ENCODE measurements around the gene NRXN3. TPM values are rescaled to one million over a fixed set of nuclear protein-coding genes. Genes with fewer than 3 reads are reported as not detected.

NRXN3 gene
- total RNA-seq, 1 donor, result 2.5 TPM

- Histone ChIP-seq H3K27ac (ENCODE audit: low read depth, low read length) (no peak overlapping the region), H4K20me1 (ENCODE audit: insufficient read depth, low read length) (no peaks in the 10 kb centered on the region), H2AFZ (ENCODE audit: low read length) (no peak overlapping the region), H3K79me2 (ENCODE audit: insufficient read depth, low read length) (no peaks in the 10 kb centered on the region), H3K9me3 (ENCODE audit: low read depth, low read length) (no peaks in the 10 kb centered on the region), H3K4me2 (ENCODE audit: insufficient read depth, low read length) (no peak overlapping the region), H3K27me3 (ENCODE audit: insufficient read depth, low read length) (no peaks in the 10 kb centered on the region), H3K4me3 (ENCODE audit: insufficient read depth, low read length) (no peak overlapping the region), H3K36me3 (ENCODE audit: insufficient read depth, low read length) (no peaks in the 10 kb centered on the region), H3K4me1 (ENCODE audit: insufficient read depth, low read length) (no peaks in the 10 kb centered on the region)
- no peak for DNase-seq (ENCODE audit: insufficient read length, low spot score, missing footprints)
- no peak for TF ChIP-seq CTCF (IDR thresholded peaks at IDR 0.05; ENCODE audit: extremely low read depth, low read depth, low read length)
These were observed 1746.1 kb downstream of the NRXN3 start for GRCh38 chr14:79916281-79916680.

- no peak for TF ChIP-seq CTCF (IDR thresholded peaks at IDR 0.05; ENCODE audit: extremely low read depth, low read depth, low read length)
- H2AFZ ChIP-seq (ENCODE audit: low read length), result no peak overlapping the region
- H3K4me3 ChIP-seq (ENCODE audit: insufficient read depth, low read length), result no peak overlapping the region
- no peaks in the 10 kb centered on the region for H4K20me1 ChIP-seq (ENCODE audit: insufficient read depth, low read length)
- H3K9me3 ChIP-seq (ENCODE audit: low read depth, low read length), result no peaks in the 10 kb centered on the region
- H3K4me1 ChIP-seq (ENCODE audit: insufficient read depth, low read length), result no peaks in the 10 kb centered on the region
- H3K4me2 ChIP-seq (ENCODE audit: insufficient read depth, low read length), result no peak overlapping the region
- H3K27me3 ChIP-seq (ENCODE audit: insufficient read depth, low read length), result no peaks in the 10 kb centered on the region
- DNase-seq (ENCODE audit: insufficient read length, low spot score, missing footprints), result no peak
- no peaks in the 10 kb centered on the region for H3K79me2 ChIP-seq (ENCODE audit: insufficient read depth, low read length)
- H3K36me3 ChIP-seq (ENCODE audit: insufficient read depth, low read length), result no peaks in the 10 kb centered on the region
- H3K27ac ChIP-seq (ENCODE audit: low read depth, low read length), result no peak overlapping the region
These were observed 1746.7 kb downstream of the NRXN3 start for GRCh38 chr14:79916892-79917291.

Small RNAs within 50 kb of the gene (small RNA-seq; reads per million reads assigned to genes)
- gene RNA5SP388, result not detected

All from osteoblast (primary cell).